ENCODE results near the gene SERPINB1. TPM values are rescaled to one million over a fixed set of nuclear protein-coding genes. Genes with fewer than 3 reads are reported as not detected.

SERPINB1 gene
- total and polyA plus RNA-seq, 2 donors from 2014 or later = 37.4 to 86.4 TPM

- FAIRE-seq (no peak), DNase-seq (no peak)
- Histone ChIP-seq H3K36me3 (ENCODE audit: control insufficient read depth in 2 of 3, insufficient read depth in 3 of 3, low read length in 3 of 3) (no peaks in the 10 kb centered on the region), H3K9ac (ENCODE audit: low read length in 3 of 3) (no peak overlapping the region), H3K4me3 (ENCODE audit: low read length in 3 of 3) (no peak overlapping the region), H3K4me1 (ENCODE audit: control insufficient read depth in 2 of 3, insufficient read depth in 2 of 3, low read depth in 1 of 3, low read length in 3 of 3) (peaks cover 0 to 4% (median 0%) of the 10 kb centered on the region in 3 donors), H3K27me3 (ENCODE audit: control insufficient read depth, insufficient read depth, low read length) (no peaks in the 10 kb centered on the region), H3K9me3 (ENCODE audit: control insufficient read depth in 2 of 3, insufficient read depth in 1 of 3, low read length in 3 of 3) (no peaks in the 10 kb centered on the region), H3K27ac (ENCODE audit: low read depth in 2 of 2, low read length in 2 of 2) (no peak overlapping the region)
- no peak for TF ChIP-seq CTCF (IDR thresholded peaks at IDR 0.05; ENCODE audit: borderline replicate concordance, extremely low read depth, insufficient read depth)
- intact Hi-C loops (cut with DNase I) = no loop called here
Observed at GRCh38 chr6:2796861-2797260, 44.8 kb downstream of the SERPINB1 start.

GRCh38 chr6:2795956-2796355 lies 45.7 kb downstream of the SERPINB1 start:
- no peak for TF ChIP-seq CTCF (IDR thresholded peaks at IDR 0.05; ENCODE audit: borderline replicate concordance, extremely low read depth, insufficient read depth)
- Histone ChIP-seq H3K36me3 (ENCODE audit: control insufficient read depth in 2 of 3, insufficient read depth in 3 of 3, low read length in 3 of 3) (no peaks in the 10 kb centered on the region), H3K4me1 (ENCODE audit: control insufficient read depth in 2 of 3, insufficient read depth in 2 of 3, low read depth in 1 of 3, low read length in 3 of 3) (peaks cover 0 to 4% (median 0%) of the 10 kb centered on the region in 3 donors), H3K27ac (ENCODE audit: low read depth in 2 of 2, low read length in 2 of 2) (no peak overlapping the region), H3K27me3 (ENCODE audit: control insufficient read depth, insufficient read depth, low read length) (no peaks in the 10 kb centered on the region), H3K4me3 (ENCODE audit: low read length in 3 of 3) (no peak overlapping the region), H3K9me3 (ENCODE audit: control insufficient read depth in 2 of 3, insufficient read depth in 1 of 3, low read length in 3 of 3) (no peaks in the 10 kb centered on the region), H3K9ac (ENCODE audit: low read length in 3 of 3) (no peak overlapping the region)
- intact Hi-C loops (cut with DNase I) = no loop called here
- no peak for FAIRE-seq
- DNase-seq = no peak

GRCh38 chr6:2795162-2795561 lies 46.5 kb downstream of the SERPINB1 start:
- Histone ChIP-seq H3K9me3 (ENCODE audit: control insufficient read depth in 2 of 3, insufficient read depth in 1 of 3, low read length in 3 of 3) (no peaks in the 10 kb centered on the region), H3K4me1 (ENCODE audit: control insufficient read depth in 2 of 3, insufficient read depth in 2 of 3, low read depth in 1 of 3, low read length in 3 of 3) (peaks cover 0 to 4% (median 0%) of the 10 kb centered on the region in 3 donors), H3K27ac (ENCODE audit: low read depth in 2 of 2, low read length in 2 of 2) (no peak overlapping the region), H3K4me3 (ENCODE audit: low read length in 3 of 3) (no peak overlapping the region), H3K9ac (ENCODE audit: low read length in 3 of 3) (no peak overlapping the region), H3K36me3 (ENCODE audit: control insufficient read depth in 2 of 3, insufficient read depth in 3 of 3, low read length in 3 of 3) (no peaks in the 10 kb centered on the region), H3K27me3 (ENCODE audit: control insufficient read depth, insufficient read depth, low read length) (no peaks in the 10 kb centered on the region)
- DNase-seq = no peak
- no peak for FAIRE-seq
- intact Hi-C loops (cut with DNase I) = no loop called here
- no peak for TF ChIP-seq CTCF (IDR thresholded peaks at IDR 0.05; ENCODE audit: borderline replicate concordance, extremely low read depth, insufficient read depth)

GRCh38 chr6:2794171-2794730 lies 47.4 kb downstream of the SERPINB1 start:
- H3K9ac ChIP-seq (ENCODE audit: low read length in 3 of 3) = no peak overlapping the region
- no peak for FAIRE-seq
- no peaks in the 10 kb centered on the region for H3K27me3 ChIP-seq (ENCODE audit: control insufficient read depth, insufficient read depth, low read length)
- no peak overlapping the region for H3K27ac ChIP-seq (ENCODE audit: low read depth in 2 of 2, low read length in 2 of 2)
- H3K9me3 ChIP-seq (ENCODE audit: control insufficient read depth in 2 of 3, insufficient read depth in 1 of 3, low read length in 3 of 3) = no peaks in the 10 kb centered on the region
- no peak overlapping the region for H3K4me3 ChIP-seq (ENCODE audit: low read length in 3 of 3)
- intact Hi-C loops (cut with DNase I) = no loop called here
- peaks cover 0 to 4% (median 0%) of the 10 kb centered on the region in 3 donors for H3K4me1 ChIP-seq (ENCODE audit: control insufficient read depth in 2 of 3, insufficient read depth in 2 of 3, low read depth in 1 of 3, low read length in 3 of 3)
- no peaks in the 10 kb centered on the region for H3K36me3 ChIP-seq (ENCODE audit: control insufficient read depth in 2 of 3, insufficient read depth in 3 of 3, low read length in 3 of 3)
- TF ChIP-seq CTCF (IDR thresholded peaks at IDR 0.05; ENCODE audit: borderline replicate concordance, extremely low read depth, insufficient read depth) = no peak
- DNase-seq = no peak

Measured in kidney (tissue), 14 donors.